ENCODE measurements around the gene DCHS1.

The DCHS1 gene

GRCh38 chr11:6632116-6633073 is 23.2 kb downstream of the DCHS1 start:
- Histone ChIP-seq H3K27me3 (ENCODE audit: low read depth) (no peaks in the 10 kb centered on the region), H3K4me1 (no peaks in the 10 kb centered on the region), H3K9me3 (no peaks in the 10 kb centered on the region), H3K36me3 (replicated peaks) (no peaks in the 10 kb centered on the region), H3K4me3 (no peak overlapping the region)
- DNase-seq (ENCODE audit: low spot score in 2 of 2), result no peak
- in situ Hi-C loops (cut with MboI; ENCODE audit: low sequenced_read_pairs), result no loop called here

- in situ Hi-C loops (cut with MboI; ENCODE audit: low sequenced_read_pairs), result no loop called here
- no peaks in the 10 kb centered on the region for H3K9me3 ChIP-seq
- H3K4me1 ChIP-seq, result no peaks in the 10 kb centered on the region
- H3K27me3 ChIP-seq (ENCODE audit: low read depth), result no peaks in the 10 kb centered on the region
- H3K4me3 ChIP-seq, result no peak overlapping the region
- no peak for DNase-seq (ENCODE audit: low spot score in 2 of 2)
- no peaks in the 10 kb centered on the region for H3K36me3 ChIP-seq (replicated peaks)
Observed at GRCh38 chr11:6631361-6631890, 24.2 kb downstream of the DCHS1 start.

GRCh38 chr11:6630632-6631291 is 24.8 kb downstream of the DCHS1 start:
- no peaks in the 10 kb centered on the region for H3K36me3 ChIP-seq (replicated peaks)
- in situ Hi-C loops (cut with MboI; ENCODE audit: low sequenced_read_pairs), result no loop called here
- no peak for DNase-seq (ENCODE audit: low spot score in 2 of 2)
- no peaks in the 10 kb centered on the region for H3K4me1 ChIP-seq
- H3K9me3 ChIP-seq, result no peaks in the 10 kb centered on the region
- no peaks in the 10 kb centered on the region for H3K27me3 ChIP-seq (ENCODE audit: low read depth)
- H3K4me3 ChIP-seq, result no peak overlapping the region

GRCh38 chr11:6629892-6630631 is 25.5 kb downstream of the DCHS1 start:
- no peak for DNase-seq (ENCODE audit: low spot score in 2 of 2)
- Histone ChIP-seq H3K4me3 (no peak overlapping the region), H3K9me3 (no peaks in the 10 kb centered on the region), H3K27me3 (ENCODE audit: low read depth) (no peaks in the 10 kb centered on the region), H3K36me3 (replicated peaks) (no peaks in the 10 kb centered on the region), H3K4me1 (no peaks in the 10 kb centered on the region)
- in situ Hi-C loops (cut with MboI; ENCODE audit: low sequenced_read_pairs), result no loop called here

- Histone ChIP-seq H3K9me3 (no peaks in the 10 kb centered on the region), H3K4me3 (no peak overlapping the region), H3K36me3 (replicated peaks) (no peaks in the 10 kb centered on the region), H3K27me3 (ENCODE audit: low read depth) (no peaks in the 10 kb centered on the region), H3K4me1 (no peaks in the 10 kb centered on the region)
- in situ Hi-C loops (cut with MboI; ENCODE audit: low sequenced_read_pairs), result no loop called here
- no peak for DNase-seq (ENCODE audit: low spot score in 2 of 2)
Observed at GRCh38 chr11:6629573-6629891, 26.1 kb downstream of the DCHS1 start.

- in situ Hi-C loops (cut with MboI; ENCODE audit: low sequenced_read_pairs), result no loop called here
- H3K27me3 ChIP-seq (ENCODE audit: low read depth), result no peaks in the 10 kb centered on the region
- H3K9me3 ChIP-seq, result no peaks in the 10 kb centered on the region
- H3K36me3 ChIP-seq (replicated peaks), result no peaks in the 10 kb centered on the region
- no peaks in the 10 kb centered on the region for H3K4me1 ChIP-seq
- DNase-seq (ENCODE audit: low spot score in 2 of 2), result no peak
- H3K4me3 ChIP-seq, result no peak overlapping the region
Observed at GRCh38 chr11:6628526-6628925, 27.1 kb downstream of the DCHS1 start.

GRCh38 chr11:6627762-6628241 is 27.8 kb downstream of the DCHS1 start:
- DNase-seq (ENCODE audit: low spot score in 2 of 2), result no peak
- Histone ChIP-seq H3K4me3 (no peak overlapping the region), H3K4me1 (no peaks in the 10 kb centered on the region), H3K9me3 (no peaks in the 10 kb centered on the region), H3K36me3 (replicated peaks) (no peaks in the 10 kb centered on the region), H3K27me3 (ENCODE audit: low read depth) (no peaks in the 10 kb centered on the region)
- in situ Hi-C loops (cut with MboI; ENCODE audit: low sequenced_read_pairs), result no loop called here

GRCh38 chr11:6626971-6627761 is 28.4 kb downstream of the DCHS1 start:
- no peak for DNase-seq (ENCODE audit: low spot score in 2 of 2)
- Histone ChIP-seq H3K4me3 (no peak overlapping the region), H3K36me3 (replicated peaks) (no peaks in the 10 kb centered on the region), H3K4me1 (no peaks in the 10 kb centered on the region), H3K9me3 (no peaks in the 10 kb centered on the region), H3K27me3 (ENCODE audit: low read depth) (no peaks in the 10 kb centered on the region)
- in situ Hi-C loops (cut with MboI; ENCODE audit: low sequenced_read_pairs), result no loop called here

- Histone ChIP-seq H3K36me3 (replicated peaks) (no peaks in the 10 kb centered on the region), H3K4me1 (no peaks in the 10 kb centered on the region), H3K4me3 (no peak overlapping the region), H3K27me3 (ENCODE audit: low read depth) (no peaks in the 10 kb centered on the region), H3K9me3 (no peaks in the 10 kb centered on the region)
- no peak for DNase-seq (ENCODE audit: low spot score in 2 of 2)
- in situ Hi-C loops (cut with MboI; ENCODE audit: low sequenced_read_pairs), result no loop called here
Observed at GRCh38 chr11:6625832-6626420, 29.7 kb downstream of the DCHS1 start.

- H3K9me3 ChIP-seq, result no peaks in the 10 kb centered on the region
- H3K27me3 ChIP-seq (ENCODE audit: low read depth), result no peaks in the 10 kb centered on the region
- no peak for DNase-seq (ENCODE audit: low spot score in 2 of 2)
- no peak overlapping the region for H3K4me3 ChIP-seq
- in situ Hi-C loops (cut with MboI; ENCODE audit: low sequenced_read_pairs), result no loop called here
- H3K4me1 ChIP-seq, result no peaks in the 10 kb centered on the region
- H3K36me3 ChIP-seq (replicated peaks), result no peaks in the 10 kb centered on the region
Observed at GRCh38 chr11:6625156-6625831, 30.3 kb downstream of the DCHS1 start.

GRCh38 chr11:6623391-6624363 is 31.9 kb downstream of the DCHS1 start:
- in situ Hi-C loops (cut with MboI; ENCODE audit: low sequenced_read_pairs), result no loop called here
- H3K27me3 ChIP-seq (ENCODE audit: low read depth), result no peaks in the 10 kb centered on the region
- H3K9me3 ChIP-seq, result no peaks in the 10 kb centered on the region
- no peak overlapping the region for H3K4me3 ChIP-seq
- DNase-seq (ENCODE audit: low spot score in 2 of 2), result no peak
- peaks cover 1% of the 10 kb centered on the region for H3K4me1 ChIP-seq
- no peaks in the 10 kb centered on the region for H3K36me3 ChIP-seq (replicated peaks)

Data from HAP-1 (cell line).